ENCODE measurements around the gene TUBB. TPM values are rescaled to one million over a fixed set of nuclear protein-coding genes. Genes with fewer than 3 reads are reported as not detected.

TUBB gene
- total and polyA plus RNA-seq, 4 donors = 115 to 533 (median 210) TPM

DNA sequence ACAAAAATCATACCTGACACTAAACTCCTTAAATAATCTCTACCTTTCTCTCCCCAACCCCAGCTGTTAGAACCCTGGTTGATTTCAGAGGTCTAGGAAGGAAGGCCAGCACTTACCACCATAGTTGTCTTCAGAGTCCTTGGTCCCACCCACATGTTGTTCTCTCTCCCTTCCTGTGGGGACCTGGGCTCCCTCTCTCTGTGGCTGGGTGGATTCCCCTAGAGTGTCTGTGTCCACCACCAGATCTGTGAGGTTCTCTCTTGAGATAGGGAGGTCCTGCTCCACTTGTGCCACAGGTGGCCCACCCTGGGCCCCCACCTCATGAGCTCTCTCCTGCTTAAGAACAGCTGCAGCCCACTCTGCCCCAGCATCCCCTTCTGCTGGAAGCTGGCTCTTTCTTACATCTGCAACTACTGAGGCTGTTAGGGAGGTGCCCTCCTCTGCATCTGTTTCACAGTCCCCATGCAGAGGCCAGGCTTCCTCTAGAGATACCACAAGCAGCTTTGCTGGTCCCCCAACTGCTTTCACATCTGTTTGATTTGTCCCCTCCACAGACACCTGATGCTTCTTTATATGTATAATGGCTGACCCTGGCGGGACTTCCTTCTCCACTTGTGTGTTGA, 8.3 kb upstream of the TUBB start:
- H3K4me1 ChIP-seq (ENCODE audit: control insufficient read depth in 4 of 4, insufficient read depth in 4 of 4, low read length in 3 of 4) = peaks cover 11 to 41% (median 25%) of the 10 kb centered on the region in 4 donors
- no peaks in the 10 kb centered on the region for H3K27me3 ChIP-seq (ENCODE audit: control insufficient read depth in 4 of 4, insufficient read depth in 4 of 4, low read length in 3 of 4)
- H3K9me3 ChIP-seq (ENCODE audit: control insufficient read depth in 4 of 4, low read length in 3 of 4) = no peaks in the 10 kb centered on the region
- 94% methylated on average over 1 of the region's 1 CpG for WGBS
- peaks cover 2 to 34% (median 26%) of the 10 kb centered on the region in 4 donors for H3K36me3 ChIP-seq (ENCODE audit: control insufficient read depth in 4 of 4, insufficient read depth in 3 of 4, low read depth in 1 of 4, low read length in 3 of 4)
- TF ChIP-seq, protein P1, sequence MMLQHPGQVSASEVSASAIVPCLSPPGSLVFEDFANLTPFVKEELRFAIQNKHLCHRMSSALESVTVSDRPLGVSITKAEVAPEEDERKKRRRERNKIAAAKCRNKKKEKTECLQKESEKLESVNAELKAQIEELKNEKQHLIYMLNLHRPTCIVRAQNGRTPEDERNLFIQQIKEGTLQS (IDR thresholded peaks at IDR 0.05) = no peak
- TF ChIP-seq SP1 (IDR thresholded peaks at IDR 0.05) (no peak), FOXA1 (IDR thresholded peaks at IDR 0.05) (no peak), HNF4G (IDR thresholded peaks at IDR 0.05) (no peak), YY1 (IDR thresholded peaks at IDR 0.05) (no peak), JUND (IDR thresholded peaks at IDR 0.05) (no peak), RXRA (IDR thresholded peaks at IDR 0.05) (no peak), NR2F2 (IDR thresholded peaks at IDR 0.05) (no peak), FOXA2 (IDR thresholded peaks at IDR 0.05) (no peak), TAF1 (conservative IDR thresholded peaks at IDR 0.05) (no peak), EGR1 (IDR thresholded peaks at IDR 0.05; ENCODE audit: low read depth in 2 of 2) (no peak), RAD21 (IDR thresholded peaks at IDR 0.05) (no peak), GABPA (IDR thresholded peaks at IDR 0.05 in 1 of 2, conservative IDR thresholded peaks at IDR 0.05 in 1 of 2) (no peak), HNF4A (conservative IDR thresholded peaks at IDR 0.05) (no peak)
- TF ChIP-seq, protein P2, sequence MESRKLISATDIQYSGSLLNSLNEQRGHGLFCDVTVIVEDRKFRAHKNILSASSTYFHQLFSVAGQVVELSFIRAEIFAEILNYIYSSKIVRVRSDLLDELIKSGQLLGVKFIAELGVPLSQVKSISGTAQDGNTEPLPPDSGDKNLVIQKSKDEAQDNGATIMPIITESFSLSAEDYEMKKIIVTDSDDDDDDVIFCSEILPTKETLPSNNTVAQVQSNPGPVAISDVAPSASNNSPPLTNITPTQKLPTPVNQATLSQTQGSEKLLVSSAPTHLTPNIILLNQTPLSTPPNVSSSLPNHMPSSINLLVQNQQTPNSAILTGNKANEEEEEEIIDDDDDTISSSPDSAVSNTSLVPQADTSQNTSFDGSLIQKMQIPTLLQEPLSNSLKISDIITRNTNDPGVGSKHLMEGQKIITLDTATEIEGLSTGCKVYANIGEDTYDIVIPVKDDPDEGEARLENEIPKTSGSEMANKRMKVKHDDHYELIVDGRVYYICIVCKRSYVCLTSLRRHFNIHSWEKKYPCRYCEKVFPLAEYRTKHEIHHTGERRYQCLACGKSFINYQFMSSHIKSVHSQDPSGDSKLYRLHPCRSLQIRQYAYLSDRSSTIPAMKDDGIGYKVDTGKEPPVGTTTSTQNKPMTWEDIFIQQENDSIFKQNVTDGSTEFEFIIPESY (IDR thresholded peaks at IDR 0.05) = no peak
- TF ChIP-seq, protein P3, sequence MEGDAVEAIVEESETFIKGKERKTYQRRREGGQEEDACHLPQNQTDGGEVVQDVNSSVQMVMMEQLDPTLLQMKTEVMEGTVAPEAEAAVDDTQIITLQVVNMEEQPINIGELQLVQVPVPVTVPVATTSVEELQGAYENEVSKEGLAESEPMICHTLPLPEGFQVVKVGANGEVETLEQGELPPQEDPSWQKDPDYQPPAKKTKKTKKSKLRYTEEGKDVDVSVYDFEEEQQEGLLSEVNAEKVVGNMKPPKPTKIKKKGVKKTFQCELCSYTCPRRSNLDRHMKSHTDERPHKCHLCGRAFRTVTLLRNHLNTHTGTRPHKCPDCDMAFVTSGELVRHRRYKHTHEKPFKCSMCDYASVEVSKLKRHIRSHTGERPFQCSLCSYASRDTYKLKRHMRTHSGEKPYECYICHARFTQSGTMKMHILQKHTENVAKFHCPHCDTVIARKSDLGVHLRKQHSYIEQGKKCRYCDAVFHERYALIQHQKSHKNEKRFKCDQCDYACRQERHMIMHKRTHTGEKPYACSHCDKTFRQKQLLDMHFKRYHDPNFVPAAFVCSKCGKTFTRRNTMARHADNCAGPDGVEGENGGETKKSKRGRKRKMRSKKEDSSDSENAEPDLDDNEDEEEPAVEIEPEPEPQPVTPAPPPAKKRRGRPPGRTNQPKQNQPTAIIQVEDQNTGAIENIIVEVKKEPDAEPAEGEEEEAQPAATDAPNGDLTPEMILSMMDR (IDR thresholded peaks at IDR 0.05; ENCODE audit: low read depth, low read length, missing input control) = no peak
- TF ChIP-seq, protein P4, sequence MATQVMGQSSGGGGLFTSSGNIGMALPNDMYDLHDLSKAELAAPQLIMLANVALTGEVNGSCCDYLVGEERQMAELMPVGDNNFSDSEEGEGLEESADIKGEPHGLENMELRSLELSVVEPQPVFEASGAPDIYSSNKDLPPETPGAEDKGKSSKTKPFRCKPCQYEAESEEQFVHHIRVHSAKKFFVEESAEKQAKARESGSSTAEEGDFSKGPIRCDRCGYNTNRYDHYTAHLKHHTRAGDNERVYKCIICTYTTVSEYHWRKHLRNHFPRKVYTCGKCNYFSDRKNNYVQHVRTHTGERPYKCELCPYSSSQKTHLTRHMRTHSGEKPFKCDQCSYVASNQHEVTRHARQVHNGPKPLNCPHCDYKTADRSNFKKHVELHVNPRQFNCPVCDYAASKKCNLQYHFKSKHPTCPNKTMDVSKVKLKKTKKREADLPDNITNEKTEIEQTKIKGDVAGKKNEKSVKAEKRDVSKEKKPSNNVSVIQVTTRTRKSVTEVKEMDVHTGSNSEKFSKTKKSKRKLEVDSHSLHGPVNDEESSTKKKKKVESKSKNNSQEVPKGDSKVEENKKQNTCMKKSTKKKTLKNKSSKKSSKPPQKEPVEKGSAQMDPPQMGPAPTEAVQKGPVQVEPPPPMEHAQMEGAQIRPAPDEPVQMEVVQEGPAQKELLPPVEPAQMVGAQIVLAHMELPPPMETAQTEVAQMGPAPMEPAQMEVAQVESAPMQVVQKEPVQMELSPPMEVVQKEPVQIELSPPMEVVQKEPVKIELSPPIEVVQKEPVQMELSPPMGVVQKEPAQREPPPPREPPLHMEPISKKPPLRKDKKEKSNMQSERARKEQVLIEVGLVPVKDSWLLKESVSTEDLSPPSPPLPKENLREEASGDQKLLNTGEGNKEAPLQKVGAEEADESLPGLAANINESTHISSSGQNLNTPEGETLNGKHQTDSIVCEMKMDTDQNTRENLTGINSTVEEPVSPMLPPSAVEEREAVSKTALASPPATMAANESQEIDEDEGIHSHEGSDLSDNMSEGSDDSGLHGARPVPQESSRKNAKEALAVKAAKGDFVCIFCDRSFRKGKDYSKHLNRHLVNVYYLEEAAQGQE (IDR thresholded peaks at IDR 0.05) = no peak
- no peak overlapping the region for H3K27ac ChIP-seq (ENCODE audit: low read depth in 1 of 2, low read length in 2 of 2)
- DNase-seq (ENCODE audit: low spot score) = no peak
- H3K4me3 ChIP-seq (ENCODE audit: low read depth in 1 of 3, low read length in 3 of 3) = no peak overlapping the region
- H3K9ac ChIP-seq (ENCODE audit: low read depth in 1 of 2, low read length in 2 of 2) = no peak overlapping the region
